Uterus (tissue), 2 donors: ENCODE results near the gene ACOX2.

Experiments used
- CTCF ChIP-seq, 4 experiments: fragments of 200-600 bp in 2 of 4; fragments of 450-650 bp in 2 of 4; sonication (generic) in 2 of 4; IDR thresholded peaks; one replicate each; pipeline ENCODE4 v1.5.1; 2016 to 2019; ENCODE audit warnings: antibody characterized with exemption in 4 of 4, mild to moderate bottlenecking in 2 of 4, moderate library complexity in 1 of 4
- POLR2A ChIP-seq, 2 donors: fragments of 450-650 bp; IDR thresholded peaks; one replicate each; pipeline ENCODE4 v1.6.1; 2016; ENCODE audit warnings: antibody characterized with exemption in 2 of 2, mild to moderate bottlenecking in 1 of 2, moderate library complexity in 1 of 2

- no peak for TF ChIP-seq CTCF (IDR thresholded peaks at IDR 0.05)
- TF ChIP-seq POLR2A (IDR thresholded peaks at IDR 0.05), result no peak
These were observed 27.1 kb upstream of the ACOX2 start for GRCh38 chr3:58564054-58564453.
